HG03066 (cell line): ENCODE measurements around the gene DDX21.
A peak's percentile ranks its signal among the peaks of the same experiment; 100 is the strongest.
"Not testable (repeated sequence)": the region's sequence is repeated elsewhere in the genome, so short reads cannot be mapped to it uniquely, and the experiment has no call there.

ENCODE experiments used
- ATAC-seq: cut with Tn5 transposase; IDR thresholded peaks from one replicate; pipeline ENCODE4 v1.9.1; 2021; ENCODE audit warnings: low read depth; ENCODE audit not compliant: unreplicated experiment

DDX21 gene

GRCh38 chr10:68955832-68956532, at the start of gene DDX21:
DDX21 (plus strand) TSS chr10:68956170; CDS start chr10:68956226, 56 bp downstream.
- peak; percentile 84 for ATAC-seq

GRCh38 chr10:68924593-68924992, 31.4 kb upstream of the DDX21 start:
- ATAC-seq, result no peak

- no peak for ATAC-seq
These were observed 30.5 kb upstream of the DDX21 start for GRCh38 chr10:68925489-68925888.

- not testable (repeated sequence) for ATAC-seq
These were observed 26.8 kb upstream of the DDX21 start for GRCh38 chr10:68929157-68929556.

- ATAC-seq, result not testable (repeated sequence)
These were observed 26.1 kb upstream of the DDX21 start for GRCh38 chr10:68929888-68930287.

GRCh38 chr10:68932860-68933259, 23.1 kb upstream of the DDX21 start:
- not testable (repeated sequence) for ATAC-seq

- no peak for ATAC-seq
These were observed 21.0 kb upstream of the DDX21 start for GRCh38 chr10:68934994-68935393.

GRCh38 chr10:68938117-68938516, 17.9 kb upstream of the DDX21 start:
- no peak for ATAC-seq

- no peak for ATAC-seq
These were observed 17.1 kb upstream of the DDX21 start for GRCh38 chr10:68938884-68939283.

GRCh38 chr10:68940917-68941316, 15.1 kb upstream of the DDX21 start:
- ATAC-seq, result not testable (repeated sequence)

GRCh38 chr10:68950598-68950997, 5.4 kb upstream of the DDX21 start:
- no peak for ATAC-seq

- no peak for ATAC-seq
These were observed 1.1 kb upstream of the DDX21 start for GRCh38 chr10:68954904-68955303.

GRCh38 chr10:68955355-68955831, 577 bp upstream of the DDX21 start:
- peak; percentile 8 for ATAC-seq

GRCh38 chr10:68957284-68957615, 1.3 kb downstream of the DDX21 start:
- no peak for ATAC-seq

- no peak for ATAC-seq
These were observed 1.7 kb downstream of the DDX21 start for GRCh38 chr10:68957654-68958053.

GRCh38 chr10:68959695-68960527, 3.9 kb downstream of the DDX21 start:
- ATAC-seq, result no peak

- no peak for ATAC-seq
These were observed 7.2 kb downstream of the DDX21 start for GRCh38 chr10:68963151-68963550.

- ATAC-seq, result no peak
These were observed 18.0 kb downstream of the DDX21 start for GRCh38 chr10:68973975-68974374.

- not testable (repeated sequence) for ATAC-seq
These were observed 20.0 kb downstream of the DDX21 start for GRCh38 chr10:68975936-68976473.

- ATAC-seq, result not testable (repeated sequence)
These were observed 23.8 kb downstream of the DDX21 start for GRCh38 chr10:68979738-68980137.

GRCh38 chr10:68981074-68981473, 25.1 kb downstream of the DDX21 start:
- no peak for ATAC-seq
